ENCODE measurements around the gene ZSCAN5A. TPM values are rescaled to one million over a fixed set of nuclear protein-coding genes. Genes with fewer than 3 reads are reported as not detected.

The ZSCAN5A gene
- total RNA-seq, 1 experiment from 2014 or later = 10.4 TPM

GRCh38 chr19:56312787-56313657 is 1.6 kb downstream of the ZSCAN5A start:
- Mint-ChIP-seq H3K27ac (no peak overlapping the region), H3K9me3 (peaks cover 3% of the 10 kb centered on the region), H3K36me3 (peaks cover 8% of the 10 kb centered on the region), H3K4me3 (peak overlapping the region; percentile 95), H3K27me3 (ENCODE audit: low read depth) (no peaks in the 10 kb centered on the region), H3K4me1 (peaks cover 15% of the 10 kb centered on the region)
- TF ChIP-seq NFATC4 (CRISPR knock-in tag; IDR thresholded peaks at IDR 0.05) (no peak), ZNF425 (CRISPR knock-in tag; conservative IDR thresholded peaks at IDR 0.05) (no peak), ZBTB43 (CRISPR knock-in tag; IDR thresholded peaks at IDR 0.05) (no peak), E2F1 (CRISPR knock-in tag; IDR thresholded peaks at IDR 0.05) (no peak), JAZF1 (CRISPR knock-in tag; IDR thresholded peaks at IDR 0.05) (no peak), NR1H2 (CRISPR knock-in tag; IDR thresholded peaks at IDR 0.05) (no peak), RORB (CRISPR knock-in tag; IDR thresholded peaks at IDR 0.05) (no peak)
- ATAC-seq (no peak), DNase-seq (ENCODE audit: low spot score) (no peak)
- CTCF ChIA-PET = interaction anchor here (1.0 to 2.2 kb wide), 4 partner anchors 35 to 232 kb away, joined by 3 to 13 read pairs (median 10); no protein-coding TSS in a partner anchor
- POLR2A ChIA-PET = no interaction called here

GRCh38 chr19:56312342-56312741 is 2.3 kb downstream of the ZSCAN5A start:
- CTCF ChIA-PET = no interaction called here

More at GRCh38 chr19:56312342-56312741, 2.3 kb downstream of the ZSCAN5A start:
- ATAC-seq (no peak), DNase-seq (ENCODE audit: low spot score) (no peak)
- Mint-ChIP-seq H3K36me3 (peaks cover 8% of the 10 kb centered on the region), H3K9me3 (peaks cover 3% of the 10 kb centered on the region), H3K27ac (no peak overlapping the region), H3K27me3 (ENCODE audit: low read depth) (no peaks in the 10 kb centered on the region), H3K4me1 (peaks cover 15% of the 10 kb centered on the region), H3K4me3 (no peak overlapping the region)
- no peak for TF ChIP-seq ZNF317 (CRISPR knock-in tag; IDR thresholded peaks at IDR 0.05; ENCODE audit: borderline replicate concordance, low read depth)
- no peak for TF ChIP-seq IRF1 (CRISPR knock-in tag; IDR thresholded peaks at IDR 0.05)
- no peak for TF ChIP-seq ARID4B (CRISPR knock-in tag; IDR thresholded peaks at IDR 0.05; ENCODE audit: borderline replicate concordance)
- POLR2A ChIA-PET = no interaction called here

All from WTC11 (cell line).